ENCODE results near the gene ESYT3.
A peak's percentile ranks its signal among the peaks of the same experiment; 100 is the strongest.
"Not testable (repeated sequence)": the region's sequence is repeated elsewhere in the genome, so short reads cannot be mapped to it uniquely, and the experiment has no call there.

The ESYT3 gene

DNA sequence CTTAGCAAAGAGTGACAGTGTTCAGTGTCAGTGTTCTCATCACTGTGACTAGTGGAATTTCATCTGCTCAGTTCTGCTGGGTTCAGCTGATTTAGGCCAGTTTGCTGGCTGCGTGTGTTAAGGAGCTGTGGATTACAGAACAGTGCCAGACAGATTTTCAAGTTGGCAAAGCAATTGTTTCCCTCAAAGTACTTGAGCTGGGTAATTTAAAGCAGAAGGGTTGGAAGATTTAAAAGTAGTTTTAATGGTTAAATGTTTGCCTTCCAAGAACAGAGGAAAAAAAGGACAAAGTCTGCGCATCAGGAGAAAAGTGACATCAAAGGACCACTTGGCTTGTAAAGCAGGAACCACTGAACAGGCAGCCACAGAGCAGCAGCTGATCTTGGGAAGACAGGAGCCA is 8.7 kb downstream of the ESYT3 start:
- no peak for DNase-seq

DNA sequence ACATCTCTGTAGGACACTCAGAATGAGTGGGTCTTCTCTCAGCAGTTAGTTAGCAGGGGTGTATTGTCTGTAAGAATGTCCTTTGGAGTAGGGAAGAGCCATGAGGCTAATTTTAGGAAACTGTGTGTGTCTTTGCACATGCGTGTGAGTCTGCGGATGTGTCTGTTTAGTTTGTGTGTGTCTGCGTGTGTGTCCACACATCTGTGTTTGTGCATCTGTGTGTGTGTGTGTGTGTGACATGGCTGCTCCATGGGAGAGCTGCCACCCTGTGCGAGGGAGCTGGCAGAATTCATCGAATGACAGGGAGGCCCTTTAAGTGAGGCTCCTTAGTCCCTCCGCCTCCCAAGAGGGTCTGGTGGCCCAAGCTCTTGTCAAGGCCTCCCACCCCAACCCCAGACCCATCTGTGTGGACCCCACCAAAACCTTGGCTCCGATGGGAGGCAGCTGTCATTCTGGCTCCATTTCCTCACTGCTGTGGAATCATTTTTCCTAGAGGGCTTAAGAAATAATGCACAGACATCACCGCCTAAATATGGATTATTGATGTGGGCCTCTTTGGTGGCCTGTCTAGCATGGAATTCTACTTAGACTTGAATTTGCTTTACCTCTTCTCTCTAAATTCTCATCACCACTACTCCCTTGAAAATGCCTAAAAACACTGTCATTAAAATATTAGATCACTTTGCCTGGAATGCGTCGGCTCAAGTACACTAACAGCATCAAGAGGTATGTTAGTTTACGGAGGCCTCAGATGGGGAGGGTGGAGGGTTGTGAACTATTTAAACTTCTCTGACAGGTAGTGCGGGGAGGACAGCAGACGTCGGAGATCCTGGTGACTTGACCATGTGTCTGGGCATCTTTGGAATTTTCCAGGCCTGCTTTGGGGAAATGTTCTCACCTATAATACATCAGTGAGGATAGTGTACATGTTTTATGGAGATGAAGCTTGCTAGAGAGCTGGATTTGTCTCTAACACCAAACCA is 9.4 kb downstream of the ESYT3 start:
- no peak for DNase-seq

DNA sequence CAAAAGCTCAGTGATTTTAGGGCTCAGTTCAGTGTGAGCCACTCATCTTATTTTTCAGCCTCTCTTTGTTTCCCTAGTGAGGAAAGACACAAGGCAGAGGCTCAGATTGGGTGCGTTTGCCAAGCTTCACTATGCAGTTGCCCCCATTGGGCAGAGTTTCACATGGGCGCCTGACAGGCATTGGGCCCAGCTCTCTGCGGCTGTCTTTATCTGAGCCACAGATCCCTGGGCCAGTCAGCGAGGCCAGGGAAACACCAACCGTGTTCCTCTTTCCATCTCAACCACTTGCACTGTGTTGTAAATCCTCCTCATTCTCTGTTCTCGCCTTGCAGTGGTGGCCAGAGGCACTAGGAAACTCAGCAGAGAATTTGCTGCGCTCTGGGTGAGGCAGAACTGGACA is 10.8 kb downstream of the ESYT3 start:
- DNase-seq, result peak; percentile 85

DNA sequence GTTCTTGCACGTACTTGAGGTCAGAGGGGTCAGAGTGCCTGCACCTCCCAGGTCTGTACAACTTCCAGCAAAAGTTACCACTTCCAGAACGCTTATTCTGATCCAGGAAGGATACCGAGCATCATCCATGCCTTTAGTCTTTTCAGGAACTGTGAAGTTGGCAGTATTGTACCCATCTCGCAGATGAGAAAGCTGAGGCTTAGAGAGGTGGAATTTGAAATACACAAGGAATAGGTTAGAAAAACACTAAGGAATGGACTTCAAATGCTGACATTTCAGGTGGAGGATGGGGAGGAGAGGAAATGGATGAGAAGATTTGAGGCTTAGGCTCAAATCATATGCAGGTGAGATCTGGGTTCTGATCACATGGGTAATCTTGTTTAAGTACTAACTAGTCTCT is 11.2 kb downstream of the ESYT3 start:
- DNase-seq, result no peak

DNA sequence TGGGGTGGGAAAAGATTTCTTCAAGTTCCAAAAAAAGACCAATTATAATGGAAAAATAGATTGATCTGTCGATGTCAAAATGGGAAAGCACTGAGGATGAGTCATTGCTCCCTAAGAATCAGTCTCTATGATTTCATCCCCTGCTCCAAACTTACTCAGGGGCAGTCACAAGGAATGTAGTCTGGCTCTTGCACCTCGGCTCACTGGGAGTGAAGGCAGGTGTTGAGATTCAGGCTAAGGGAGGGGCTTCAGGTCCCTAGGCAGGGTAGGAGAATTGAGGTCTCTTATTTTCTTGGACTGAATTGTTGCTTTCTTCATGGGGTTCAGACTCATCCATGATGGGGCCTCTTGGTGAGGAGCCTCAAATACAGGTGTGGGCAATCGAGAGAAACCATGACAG is 14.2 kb downstream of the ESYT3 start:
- no peak for DNase-seq

DNA sequence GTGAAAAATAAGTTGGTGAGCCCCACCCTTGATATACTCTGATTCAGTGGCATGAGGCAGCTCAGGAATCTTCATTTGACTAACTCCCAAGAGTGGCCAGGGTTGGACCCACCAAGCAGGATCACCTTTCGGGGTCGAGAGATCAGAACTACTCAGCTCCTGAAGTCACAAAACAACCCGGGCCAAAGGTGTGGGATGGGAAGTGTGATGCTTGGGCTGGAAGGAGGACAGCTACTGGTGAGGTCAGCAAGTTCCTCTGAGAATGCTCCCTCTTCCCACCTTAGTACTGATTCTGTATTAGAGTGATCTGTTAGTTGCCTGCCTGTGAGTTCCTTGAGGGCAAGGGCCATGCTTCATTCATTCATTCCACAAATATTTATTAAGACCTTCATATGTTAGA is 15.1 kb downstream of the ESYT3 start:
- DNase-seq, result no peak

DNA sequence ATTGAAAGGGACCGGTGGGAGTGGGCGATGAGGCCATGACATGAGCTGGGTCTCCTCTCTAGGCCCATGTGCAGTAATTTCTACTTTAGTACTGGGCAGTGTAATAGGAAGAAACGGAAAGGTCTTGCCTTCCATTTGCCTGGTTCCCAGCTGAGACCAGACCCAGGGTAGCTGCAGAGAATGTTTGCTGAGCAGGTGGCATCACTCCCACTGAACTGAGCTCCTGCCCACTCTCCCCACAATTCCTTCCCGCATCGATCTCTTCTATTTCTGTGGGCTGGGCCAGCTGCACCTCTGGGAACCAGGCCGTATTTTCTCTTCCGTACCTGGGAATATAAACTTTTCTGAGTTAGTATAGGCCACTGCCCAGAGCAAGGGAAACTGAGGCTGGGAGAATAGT is 15.8 kb downstream of the ESYT3 start:
- DNase-seq, result no peak

DNA sequence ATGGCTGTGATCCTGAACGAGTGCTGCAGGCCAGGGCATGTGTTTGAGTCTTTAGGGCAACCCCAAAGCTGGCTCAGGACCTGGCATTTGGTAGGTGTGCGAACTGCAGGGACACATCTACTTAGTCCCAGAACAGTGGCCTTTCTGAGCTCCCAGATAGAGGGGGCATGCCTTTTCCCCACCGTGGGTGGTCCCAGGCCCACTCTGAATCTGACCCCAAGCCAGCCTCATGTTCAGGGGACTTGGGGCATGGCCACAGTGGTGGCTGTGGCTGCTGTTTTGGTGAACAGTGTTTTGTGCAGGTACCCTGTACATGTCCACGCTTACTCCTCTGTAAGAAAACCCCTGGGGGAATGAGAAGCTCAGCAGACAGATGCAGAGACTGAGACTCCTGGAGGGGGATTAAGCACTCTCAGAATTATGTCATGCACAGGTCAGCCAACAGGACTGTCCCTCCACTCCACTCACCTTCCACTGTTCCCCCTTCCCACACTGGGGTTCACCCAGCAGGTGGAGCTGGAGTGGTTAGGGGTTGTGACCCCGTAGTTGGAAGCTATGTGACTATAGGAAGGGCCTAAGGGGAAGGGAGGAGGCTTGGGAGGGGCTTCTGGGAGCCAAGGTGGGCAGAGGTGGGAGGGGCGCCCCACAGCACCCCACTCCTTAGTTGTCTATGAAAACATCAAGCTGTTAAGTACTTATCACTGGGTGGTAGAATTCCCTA is 16.4 kb downstream of the ESYT3 start:
- no peak for DNase-seq

DNA sequence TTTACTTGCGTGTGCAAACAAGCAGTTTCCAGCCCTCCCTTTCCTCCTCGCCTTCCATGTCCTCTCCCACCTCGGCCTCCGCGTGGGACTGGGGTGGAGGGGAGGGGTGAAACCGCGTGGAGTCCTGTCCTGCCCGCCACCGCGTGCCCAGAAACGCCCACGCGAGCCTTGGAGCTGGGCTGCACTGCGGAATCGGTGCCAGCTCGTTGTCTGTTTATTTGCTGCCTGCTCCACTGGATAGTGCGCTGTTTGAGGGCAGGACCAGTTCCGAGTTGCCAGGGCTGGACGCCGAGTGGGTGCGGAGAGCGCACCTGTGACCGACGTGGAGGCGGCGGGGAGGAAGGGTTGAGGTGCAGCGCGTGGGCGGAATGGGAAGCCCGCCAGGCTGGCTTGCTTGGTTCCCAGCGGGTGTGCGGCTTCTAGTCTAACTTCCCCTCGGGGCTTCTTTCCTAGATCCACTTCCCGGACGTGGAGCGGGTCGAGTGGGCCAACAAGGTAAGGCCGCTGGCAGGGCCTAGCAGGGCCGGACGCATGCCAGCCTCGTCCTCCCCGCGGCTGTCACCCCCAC is 17.3 kb downstream of the ESYT3 start:
- no peak for DNase-seq

DNA sequence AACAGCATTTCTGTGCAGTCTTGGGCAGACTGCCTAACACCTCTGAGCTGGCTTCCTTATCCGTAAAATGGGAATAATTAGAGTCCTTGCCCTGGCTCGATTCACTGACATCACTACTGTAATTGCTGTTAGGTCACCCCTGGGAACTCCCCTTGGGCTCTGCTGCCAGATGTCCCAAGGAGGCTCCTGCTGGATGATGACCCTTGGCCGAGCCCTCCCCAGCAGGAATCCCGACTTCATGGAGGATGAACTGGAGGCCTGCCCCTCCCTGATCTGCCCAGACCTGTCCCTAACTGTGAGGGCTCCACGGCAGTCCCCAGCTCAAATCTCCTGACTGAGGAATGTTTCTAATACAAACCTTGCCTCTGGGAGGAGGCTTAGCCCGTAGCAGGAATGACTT is 18.0 kb downstream of the ESYT3 start:
- no peak for DNase-seq

DNA sequence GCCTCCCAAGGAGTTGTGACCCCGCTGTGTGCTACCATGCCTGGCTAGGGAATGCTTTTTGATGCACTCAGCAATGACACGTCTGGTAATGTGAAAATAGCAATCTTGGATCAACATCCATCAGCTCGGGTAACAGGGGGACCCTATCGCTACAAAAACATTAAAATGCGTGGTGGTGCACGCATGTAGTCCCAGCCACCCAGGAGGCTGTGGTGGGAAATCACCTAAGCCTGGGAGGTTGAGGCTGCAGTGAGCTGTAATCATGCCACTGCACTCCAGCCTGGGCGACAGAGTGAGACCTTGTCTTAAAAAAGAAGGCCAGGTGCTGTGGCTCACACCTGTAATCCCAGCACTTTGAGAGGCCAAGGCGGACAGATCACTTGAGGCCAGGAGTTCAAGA is 19.5 kb downstream of the ESYT3 start:
- DNase-seq, result not testable (repeated sequence)

DNA sequence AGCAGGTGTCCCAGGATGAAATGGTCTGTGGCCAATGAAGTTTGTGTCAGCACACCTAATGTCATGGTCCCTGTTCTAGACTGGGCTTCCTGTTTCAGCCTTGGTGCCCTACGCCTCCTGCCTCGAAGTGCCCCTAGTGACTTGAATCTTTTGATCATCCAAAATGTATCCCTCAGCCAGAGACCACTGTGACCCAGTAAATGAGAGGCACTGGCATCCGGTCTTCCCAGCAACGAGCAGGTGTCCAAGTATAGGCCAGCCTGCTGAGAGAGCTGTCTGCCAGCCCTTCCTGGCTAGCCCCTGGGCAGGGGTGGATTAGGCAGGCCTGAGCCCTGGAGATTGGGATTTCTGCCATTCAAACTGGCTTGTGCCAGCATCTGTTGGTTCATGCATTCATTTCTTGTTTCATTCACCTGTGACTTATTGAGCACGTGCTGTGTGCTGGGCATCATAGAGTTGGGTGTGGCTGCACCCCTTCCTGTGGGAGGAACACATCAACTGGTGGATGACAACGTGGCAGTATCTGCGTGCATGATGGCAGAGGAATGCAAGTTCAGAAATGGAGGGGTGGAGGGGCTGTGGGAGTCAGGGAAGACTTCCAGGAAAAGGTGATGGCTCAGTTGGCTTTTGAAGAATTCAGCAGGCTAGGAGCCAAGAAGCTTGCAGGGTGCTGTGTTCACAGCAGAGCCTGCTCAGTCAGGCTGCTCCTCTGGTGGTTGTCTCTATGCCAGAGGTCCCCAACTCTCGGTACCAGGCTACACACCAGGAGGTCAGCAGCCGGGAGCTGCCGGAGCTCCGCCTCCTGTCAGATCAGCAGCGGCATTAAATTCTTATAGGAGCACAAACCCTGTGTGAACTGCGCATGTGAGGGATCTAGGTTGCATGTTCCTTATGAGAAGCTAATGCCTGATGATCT is 21.6 kb downstream of the ESYT3 start:
- DNase-seq, result no peak

DNA sequence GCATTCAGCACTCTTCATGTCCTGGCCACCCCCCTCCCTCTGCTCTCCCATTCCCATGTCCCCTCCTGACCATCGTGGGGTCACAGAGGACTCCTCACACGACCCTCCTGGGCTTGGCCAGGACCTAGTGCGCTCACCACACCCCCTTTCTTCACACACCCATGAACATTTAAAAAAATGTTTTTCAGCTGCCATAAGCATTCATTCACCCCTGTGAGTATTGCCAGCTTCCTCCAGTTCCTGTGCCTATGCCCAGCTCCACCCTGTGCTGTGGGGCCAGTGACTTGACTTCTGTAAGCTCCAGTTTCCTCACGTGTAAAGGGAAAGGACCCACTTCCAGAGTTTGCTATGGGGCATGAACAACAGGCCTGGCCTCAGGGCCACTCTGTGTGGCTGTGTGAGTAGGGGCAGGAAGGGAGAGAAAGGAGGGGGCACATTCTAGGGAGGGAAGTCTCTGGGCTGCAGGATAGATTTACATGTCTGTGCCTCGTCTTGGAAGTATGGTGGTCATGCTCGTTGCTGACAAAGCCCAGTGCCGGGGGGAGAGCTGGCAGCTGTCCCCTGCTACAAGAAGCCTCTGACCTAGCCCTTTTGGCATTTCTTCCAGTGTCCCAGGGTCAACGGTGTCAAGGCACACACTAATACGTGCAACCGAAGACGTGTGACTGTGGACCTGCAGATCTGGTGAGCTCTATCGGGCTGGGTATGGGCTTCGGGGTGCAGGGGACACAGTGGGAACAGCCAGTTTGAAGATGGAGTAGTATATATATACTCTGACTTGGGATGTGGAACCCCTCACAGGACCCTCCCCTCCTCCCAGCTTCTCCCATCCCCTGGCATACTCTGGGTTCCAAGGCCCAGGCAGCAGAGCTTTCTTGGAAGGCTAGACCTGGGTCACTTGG is 22.8 kb downstream of the ESYT3 start:
- no peak for DNase-seq

DNA sequence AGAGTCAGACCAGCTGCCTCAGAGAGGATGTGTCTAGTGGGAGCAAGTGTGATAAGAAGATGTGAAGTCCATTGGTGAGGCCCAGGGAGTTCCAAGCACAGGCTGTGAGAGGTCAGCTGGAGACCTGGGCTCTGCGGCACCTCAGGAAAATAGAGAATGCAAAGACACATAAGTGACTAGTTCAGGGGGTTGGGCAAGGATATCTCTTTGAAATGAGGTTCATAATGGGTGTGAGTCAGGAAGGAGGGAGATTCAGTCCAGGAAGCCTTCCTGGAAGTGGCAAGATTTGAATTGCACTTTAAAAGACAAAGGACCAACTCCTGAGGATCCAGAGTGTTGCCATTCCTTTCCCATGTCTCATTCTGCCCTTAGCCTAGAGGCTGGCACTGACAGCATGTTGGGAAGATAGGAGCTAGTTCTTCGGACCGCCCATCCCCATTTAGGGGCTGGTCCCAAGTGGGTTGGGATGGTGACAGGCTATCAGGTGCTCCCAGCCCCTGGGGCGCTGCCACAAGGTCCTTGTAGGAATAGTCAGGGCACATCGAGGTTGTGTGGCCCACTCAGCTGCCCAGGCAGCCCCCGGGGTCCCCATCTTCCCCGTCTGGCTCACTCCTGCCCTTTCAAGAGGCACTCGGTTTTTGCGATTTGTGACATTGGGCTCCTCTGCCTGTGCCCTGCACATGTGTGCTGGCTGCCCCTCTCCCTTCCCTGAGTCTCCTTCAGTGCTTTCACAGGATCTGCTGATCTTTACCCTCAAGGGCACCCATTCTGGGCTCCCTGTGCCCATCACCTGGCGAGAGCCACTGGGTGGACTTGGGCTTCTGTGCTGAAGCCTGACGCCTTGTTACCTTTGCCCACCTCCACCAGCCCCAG is 23.7 kb downstream of the ESYT3 start:
- no peak for DNase-seq

DNA sequence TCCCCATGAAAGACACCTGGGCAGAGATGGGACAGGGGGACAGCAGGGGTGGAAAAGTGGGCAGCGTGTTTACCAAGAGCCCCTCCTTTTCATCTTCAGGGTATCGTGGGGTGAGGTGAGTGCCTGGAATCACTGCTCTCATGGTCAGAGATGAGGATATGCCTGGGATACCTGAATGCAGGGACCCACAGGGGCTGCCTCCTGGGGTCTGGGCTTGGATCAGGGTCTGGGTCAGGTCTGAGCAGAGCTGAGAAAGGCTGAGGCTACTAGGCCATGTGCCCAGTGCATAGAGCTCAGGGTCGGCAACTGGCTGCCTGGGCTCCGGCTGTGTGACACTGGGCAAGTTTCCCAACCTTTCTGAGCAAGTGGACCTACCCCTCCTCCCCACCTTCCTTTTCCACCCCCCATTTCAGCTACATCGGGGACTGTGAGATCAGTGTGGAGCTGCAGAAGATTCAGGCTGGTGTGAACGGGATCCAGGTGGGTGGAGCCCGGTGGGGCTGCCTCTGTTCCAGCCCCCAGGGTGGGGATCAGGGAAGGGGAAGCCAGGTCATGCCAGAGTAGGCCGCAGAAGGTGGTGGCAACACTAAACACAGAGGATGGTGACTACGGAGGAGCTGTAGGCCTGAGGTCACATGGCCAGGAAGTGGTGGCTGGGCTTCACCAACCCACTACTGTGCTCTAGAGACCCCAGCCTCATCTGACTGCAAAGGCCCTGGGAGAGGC is 24.5 kb downstream of the ESYT3 start:
- DNase-seq, result no peak

DNA sequence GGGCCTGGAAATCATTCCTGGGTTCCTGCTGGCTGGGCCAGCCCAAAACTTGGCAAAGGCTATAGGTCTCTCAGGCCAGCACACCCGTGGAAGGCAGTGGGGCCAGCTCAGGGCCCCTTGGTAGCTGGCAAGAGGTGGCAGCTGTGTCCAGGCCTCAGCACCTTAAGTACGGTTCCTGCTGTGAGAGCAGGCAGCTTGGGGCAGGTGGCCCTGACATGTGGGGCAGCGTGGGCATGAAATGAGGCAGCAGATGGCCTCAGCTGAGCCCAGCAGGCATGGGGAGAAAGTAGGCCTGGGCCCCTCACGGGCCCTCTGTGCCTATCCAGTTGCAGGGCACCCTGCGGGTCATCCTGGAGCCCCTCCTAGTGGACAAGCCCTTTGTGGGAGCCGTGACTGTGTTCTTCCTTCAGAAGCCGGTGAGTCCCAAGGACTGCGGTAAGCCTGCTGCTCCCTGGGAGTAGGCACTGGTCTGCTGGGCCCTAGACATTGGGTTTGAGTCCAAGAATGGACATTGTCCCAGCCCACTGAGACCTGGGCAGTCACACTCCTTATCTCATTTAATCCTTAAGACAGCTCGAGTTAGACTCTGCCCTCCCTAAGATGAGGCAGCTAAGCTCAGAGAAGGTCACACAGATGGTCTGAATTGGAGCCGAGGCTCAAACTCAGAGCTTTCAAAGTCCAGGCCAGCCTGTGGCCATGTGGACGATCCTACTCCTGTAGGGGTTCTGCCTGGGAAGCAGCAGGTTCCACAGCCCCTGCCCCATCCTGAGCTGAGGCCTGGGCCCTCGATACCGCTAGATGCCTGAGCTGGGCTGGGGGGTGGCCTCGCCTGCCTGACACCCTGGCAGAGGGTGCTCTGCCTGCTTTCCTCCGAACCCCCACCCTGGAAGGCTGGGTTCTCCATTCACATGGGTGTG is 25.5 kb downstream of the ESYT3 start:
- DNase-seq, result no peak

DNA sequence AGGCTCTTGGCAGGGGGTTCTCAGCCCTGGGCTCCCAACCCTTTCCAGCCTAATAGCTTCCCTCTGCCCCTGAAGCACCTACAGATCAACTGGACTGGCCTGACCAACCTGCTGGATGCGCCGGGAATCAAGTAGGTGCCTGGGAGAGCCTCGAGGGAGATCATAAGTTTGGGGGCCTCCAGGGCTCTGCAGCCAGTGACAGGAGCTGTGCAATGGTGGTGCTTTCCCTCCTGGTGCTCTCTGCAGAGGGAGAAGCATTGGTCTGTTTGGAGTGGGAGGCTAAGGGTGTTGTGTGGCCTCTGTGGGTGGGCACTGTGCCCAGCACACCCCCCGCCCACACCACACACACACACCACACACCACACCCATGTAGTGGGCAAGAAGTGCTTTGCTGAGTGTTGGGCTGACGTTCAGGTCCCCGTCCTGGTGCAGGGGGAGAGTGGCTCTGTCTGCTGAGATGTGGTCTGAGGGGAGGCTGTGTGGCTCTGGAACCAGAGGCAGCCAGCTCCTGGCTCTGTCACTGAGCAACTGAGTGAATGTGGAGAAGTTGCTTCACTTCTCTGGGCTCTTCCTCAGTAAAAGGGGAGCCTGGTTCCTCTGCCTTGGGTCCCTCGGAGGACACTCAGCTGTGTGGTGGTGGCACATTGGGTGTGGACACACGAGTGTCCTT is 26.3 kb downstream of the ESYT3 start:
- DNase-seq, result no peak

DNA sequence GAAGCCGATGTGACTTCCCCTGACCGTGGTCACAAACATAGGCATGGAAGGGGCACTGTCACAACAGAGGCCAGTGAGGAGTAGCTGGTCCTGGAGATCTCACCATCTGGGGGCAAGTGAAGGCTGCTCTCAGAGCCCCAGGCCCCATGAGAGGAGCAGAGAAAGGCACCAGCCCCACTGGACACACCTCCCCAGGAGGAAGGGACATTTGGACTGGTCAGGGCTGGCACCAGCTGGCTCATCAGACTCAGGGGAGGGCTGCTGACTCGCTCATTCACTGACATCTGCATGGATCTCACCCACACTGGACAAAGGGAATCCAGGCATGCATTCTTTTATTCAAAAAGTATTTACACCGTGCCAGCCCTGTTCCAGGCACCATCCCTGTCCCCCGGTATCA is 26.8 kb downstream of the ESYT3 start:
- DNase-seq, result no peak
